Right lung (tissue), 5 donors: Measurements from ENCODE around the gene APOL1. TPM values are rescaled to one million over a fixed set of nuclear protein-coding genes. Genes with fewer than 3 reads are reported as not detected.
"Not testable (repeated sequence)": the region's sequence is repeated elsewhere in the genome, so short reads cannot be mapped to it uniquely, and the experiment has no call there.

Experiments
- DNase-seq, 2 donors: peaks; one replicate each; pipeline ENCODE4 v3.0.0-alpha.2; 2013
- polyA plus RNA-seq, 5 donors: library from polyadenylated mRNA; unstranded; fragments of 120-200 nt; gene quantifications; one replicate each; pipeline versions ENCODE4 v1.2.1 to v1.2.3, GENCODE V29; 2013; ENCODE audit warnings: inconsistent platforms in 1 of 5, low replicate concordance in 1 of 5; ENCODE audit not compliant: insufficient read length in 5 of 5, insufficient read depth in 1 of 5

APOL1 gene
- polyA plus RNA-seq, 5 donors, result 8.2 to 16.7 (median 11.3) TPM

DNA sequence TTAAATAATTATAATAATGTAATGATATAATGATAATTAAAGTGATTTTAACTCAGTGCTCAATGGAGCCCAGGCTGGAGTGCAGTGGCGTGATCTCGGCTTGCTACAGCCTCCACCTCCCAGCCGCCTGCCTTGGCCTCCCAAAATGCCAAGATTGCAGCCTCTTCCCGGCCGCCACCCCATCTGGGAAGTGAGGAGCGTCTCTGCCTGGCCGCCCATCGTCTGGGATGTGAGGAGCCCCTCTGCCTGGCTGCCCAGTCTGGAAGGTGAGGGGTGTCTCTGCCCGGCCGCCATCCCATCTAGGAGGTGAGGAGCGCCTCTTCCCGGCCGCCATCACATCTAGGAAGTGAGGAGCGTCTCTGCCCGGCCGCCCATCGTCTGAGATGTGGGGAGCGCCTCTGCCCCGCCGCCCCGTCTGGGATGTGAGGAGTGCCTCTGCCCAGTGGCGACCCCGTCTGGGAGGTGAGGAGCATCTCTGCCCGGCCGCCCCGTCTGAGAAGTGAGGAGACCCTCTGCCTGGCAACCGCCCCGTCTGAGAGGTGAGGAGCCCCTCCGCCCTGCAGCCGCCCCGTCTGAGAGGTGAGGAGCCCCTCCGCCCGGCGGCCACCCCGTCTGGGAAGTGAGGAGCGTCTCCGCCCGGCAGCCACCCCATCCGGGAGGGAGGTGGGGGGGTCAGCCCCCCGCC is 37.6 kb downstream of the APOL1 start:
- not testable (repeated sequence) for DNase-seq

DNA sequence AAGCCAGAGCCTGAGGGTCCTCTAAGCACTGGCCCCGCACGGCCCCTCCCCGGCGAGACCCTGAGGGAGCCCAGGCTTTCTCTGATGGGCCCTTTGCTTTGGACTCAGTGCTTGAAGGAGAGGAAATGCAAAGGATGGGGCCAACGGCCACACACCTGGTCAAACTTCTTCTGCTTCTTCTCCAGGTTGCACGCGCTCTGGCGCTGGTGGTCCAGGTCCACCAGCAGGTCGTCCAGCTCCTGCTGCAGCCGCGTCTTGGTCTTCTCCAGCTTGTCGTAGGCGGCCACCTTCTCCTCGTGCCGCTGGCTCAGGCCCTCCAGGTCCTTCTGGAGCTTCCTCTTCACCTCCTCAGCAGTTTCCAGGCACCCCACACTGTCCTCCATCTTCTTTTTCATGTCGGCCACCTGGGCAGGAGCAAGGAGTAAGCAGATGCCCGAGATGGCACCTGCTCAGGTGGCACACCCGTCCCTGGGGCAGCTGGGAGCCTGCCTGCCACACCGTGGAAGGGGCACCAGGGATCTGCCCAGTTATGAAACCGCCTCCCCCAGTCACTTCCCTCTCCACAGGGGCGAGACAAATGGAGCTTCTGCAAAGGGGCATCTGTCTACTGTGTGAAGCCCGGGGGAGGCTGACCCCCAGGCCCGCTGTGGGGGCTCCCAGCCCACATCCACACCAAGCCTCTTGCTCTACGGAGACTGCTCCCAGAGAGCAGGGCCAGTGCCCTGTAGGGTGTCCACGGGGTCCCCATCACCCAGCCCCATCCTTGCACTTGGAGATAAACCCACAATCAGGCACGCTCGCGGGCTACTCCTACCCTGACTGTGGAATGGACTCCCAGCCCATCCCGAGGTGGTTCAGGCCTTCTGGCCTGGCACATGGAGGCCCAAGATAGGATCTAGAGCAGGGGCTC is 39.2 kb downstream of the APOL1 start:
- no peak for DNase-seq

DNA sequence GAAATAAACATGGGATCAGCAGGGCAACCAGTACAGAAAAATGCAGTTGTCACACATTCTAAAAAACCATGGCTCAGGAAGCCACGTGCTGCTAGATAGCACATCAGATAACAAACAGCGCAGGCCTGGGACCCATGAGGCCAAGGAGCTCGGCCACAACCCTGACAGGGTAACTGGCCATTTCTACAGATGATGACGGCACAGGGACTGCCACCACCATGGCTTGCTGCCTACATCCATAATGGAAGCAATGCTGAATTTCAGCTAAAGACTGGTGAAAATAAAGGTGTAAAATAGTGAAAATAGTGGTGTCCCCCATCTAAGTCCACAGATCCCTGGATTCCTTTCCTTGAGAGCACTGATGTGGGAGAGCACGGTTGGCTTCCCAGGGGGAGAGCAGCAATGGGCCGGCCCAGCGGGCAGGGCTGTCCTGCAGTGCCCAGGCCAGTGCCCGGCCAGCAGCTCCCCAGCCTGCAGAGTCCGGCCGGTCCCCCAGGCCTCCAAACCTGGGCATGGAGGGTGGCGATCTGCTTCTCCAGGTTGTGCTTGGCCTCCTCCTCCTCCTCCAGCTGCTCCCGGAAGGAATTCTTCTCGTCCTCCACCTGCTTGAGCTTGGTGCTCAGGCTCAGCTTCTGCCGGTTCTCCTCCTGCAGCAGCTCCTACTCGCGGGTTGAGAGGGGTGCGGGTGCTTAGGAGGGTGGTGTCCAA is 40.0 kb downstream of the APOL1 start:
- DNase-seq, result no peak

DNA sequence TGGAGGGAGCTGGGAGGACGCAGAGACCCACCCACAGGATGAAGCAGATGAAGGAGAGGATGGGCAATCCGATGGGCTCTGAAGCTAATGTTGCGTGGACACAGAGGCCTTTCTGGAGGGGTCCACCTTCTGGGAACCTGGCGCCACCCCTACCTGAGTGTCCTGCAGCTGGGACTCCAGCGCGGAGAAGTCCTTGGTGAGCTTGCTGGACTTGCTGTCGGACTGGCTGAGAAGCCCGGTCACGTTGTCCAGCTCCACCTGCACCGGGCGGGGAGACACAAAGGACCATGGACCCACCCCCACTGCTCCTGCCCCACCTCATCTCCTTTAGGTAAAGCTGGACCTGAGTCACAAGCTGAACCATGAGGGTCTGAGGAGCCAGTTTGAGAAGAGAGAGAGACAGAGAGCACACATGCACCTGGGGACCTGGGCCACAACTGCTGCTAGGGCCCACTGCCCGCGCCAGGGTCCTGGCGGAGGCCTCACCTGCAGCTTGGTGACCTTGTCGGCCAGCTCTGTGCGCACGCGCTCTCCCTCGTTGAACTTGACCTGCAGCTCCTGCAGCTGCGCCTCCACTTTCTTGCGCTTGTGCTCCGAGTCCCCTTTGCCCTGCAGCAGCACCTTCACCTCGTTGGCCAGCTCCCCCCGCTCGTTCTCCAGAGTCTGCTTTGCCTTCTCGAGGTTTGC is 40.8 kb downstream of the APOL1 start:
- DNase-seq, result no peak

DNA sequence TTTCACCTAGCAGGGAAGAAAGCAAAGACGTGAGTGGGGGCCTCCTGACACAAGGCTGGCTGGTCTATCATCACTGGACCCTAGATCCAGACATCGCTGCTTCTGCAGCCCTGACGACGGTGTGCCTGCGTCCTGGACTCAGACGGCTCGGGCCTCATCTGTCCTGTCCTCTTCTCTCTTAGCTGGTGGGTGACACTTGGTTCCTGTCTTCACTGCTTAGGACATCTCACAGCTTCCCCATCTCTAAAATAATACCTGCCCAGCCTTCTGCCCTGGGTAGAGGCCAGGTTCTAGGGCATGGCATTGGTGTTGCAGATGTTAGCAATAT is 41.3 kb downstream of the APOL1 start:
- no peak for DNase-seq

DNA sequence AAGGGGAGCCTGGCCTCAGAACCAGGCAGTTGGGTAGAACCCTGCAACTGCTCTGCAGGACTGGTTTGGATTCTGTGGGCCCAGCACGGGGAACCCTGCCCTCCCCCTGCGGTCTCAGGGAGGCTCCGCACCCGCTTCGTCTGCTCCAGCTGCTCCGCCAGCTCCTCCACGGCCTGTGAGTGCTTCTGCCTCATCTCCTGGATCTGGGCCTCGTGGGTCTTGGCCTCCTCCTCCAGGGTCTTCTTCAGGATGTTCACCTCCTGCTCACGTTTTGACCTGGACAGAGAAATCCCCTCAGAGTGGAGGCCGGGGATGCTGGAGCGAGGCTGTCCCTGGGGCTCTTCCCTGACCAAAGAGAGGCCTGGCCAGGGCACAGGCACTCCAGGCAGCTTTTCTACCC is 41.9 kb downstream of the APOL1 start:
- DNase-seq, result no peak

DNA sequence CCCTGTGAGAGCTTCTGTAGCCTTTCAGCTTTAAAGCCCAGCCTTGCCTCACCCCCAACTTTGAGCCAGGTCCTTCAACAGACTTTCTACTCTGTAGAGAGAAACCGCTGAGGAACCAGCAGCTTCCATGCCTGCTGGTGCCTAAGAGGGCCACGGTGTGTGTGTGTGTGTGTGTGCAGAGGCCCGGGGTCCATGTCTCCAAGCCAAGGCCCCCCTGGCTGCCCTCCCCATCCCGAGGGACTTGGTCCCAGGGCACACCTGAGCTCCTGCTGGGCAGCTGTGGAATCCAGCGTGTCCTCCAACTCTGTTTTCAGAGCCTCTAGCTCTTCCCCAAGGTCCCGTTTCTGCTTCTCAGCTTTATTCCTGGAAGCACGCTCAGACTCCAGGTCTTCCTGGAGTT is 42.3 kb downstream of the APOL1 start:
- no peak for DNase-seq

DNA sequence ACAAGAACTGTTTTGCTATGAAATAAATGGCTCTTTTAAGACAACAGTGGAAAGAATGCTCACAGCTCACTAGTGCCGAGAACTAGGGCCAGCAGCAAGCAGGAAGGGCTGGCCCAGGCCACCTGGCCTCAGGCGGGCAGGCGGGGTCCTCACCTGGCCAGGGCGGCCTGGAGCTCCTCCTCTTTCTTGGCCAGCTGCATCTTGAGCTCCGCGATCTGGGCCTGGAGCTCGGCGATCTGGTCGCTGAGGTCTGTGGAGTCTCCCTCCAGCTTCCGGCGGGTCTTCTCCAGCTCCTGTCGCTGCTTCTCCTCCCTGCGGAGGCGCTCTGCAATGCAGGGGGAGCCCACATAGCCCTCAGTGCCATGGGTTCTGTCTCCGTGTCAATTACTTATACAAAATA is 43.8 kb downstream of the APOL1 start:
- DNase-seq, result no peak

DNA sequence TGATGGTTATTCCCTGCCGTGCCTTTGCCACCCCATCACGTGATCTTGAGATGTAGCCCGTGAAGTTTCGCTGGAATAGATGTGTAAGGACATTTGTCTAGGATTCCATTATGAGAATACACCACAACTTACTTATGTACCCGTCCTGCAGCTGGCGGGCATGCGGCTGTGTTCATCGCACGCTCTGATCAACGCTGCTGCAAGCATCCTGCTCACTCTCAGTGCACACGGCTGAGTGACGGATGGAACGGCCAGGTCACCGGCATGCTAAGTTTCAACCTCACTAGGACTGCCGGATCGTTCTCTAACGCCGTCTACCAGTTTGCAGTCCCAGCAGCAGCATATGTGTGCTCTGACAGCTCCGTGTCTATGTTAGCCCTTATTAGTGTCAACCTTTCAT is 44.6 kb downstream of the APOL1 start:
- no peak for DNase-seq

DNA sequence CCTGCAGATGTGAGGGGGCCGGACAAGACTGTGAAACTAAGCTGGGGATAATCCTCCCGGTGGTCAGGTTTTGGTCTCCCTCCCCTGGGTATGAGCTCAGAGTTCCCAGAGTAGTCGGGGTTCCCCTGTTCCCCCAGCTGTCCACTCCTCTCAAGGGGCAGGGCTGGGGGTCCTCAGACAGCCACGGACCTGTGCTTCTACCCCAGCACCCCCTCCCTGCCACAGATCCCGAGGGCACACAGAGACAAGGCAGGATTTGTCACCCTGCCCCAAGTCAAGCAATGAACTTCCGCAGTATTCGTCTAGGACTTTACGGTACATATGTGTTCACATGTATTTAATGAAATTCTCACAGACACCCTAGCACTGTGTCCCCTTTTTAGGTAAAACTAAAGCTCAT is 45.2 kb downstream of the APOL1 start:
- DNase-seq, result no peak

DNA sequence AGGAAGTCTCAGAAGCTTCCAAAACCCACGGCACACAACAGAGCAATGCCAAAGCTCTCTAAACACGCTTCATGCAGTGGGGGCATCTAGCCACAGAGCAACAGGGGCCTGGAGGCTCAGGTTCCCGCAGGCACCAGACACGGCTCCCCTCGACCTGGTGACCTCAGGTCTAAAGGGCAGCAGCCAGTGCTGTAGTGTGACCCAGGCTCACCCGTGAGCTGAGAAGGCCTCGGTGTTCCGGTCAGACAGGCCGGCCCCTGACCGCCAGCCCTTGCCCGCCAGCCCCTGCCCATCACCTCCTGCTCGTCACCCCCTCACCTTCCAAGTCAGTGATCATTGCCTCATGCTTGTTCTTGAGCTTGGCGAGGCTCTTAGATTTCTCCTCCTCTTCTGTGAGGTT is 45.7 kb downstream of the APOL1 start:
- DNase-seq, result no peak

DNA sequence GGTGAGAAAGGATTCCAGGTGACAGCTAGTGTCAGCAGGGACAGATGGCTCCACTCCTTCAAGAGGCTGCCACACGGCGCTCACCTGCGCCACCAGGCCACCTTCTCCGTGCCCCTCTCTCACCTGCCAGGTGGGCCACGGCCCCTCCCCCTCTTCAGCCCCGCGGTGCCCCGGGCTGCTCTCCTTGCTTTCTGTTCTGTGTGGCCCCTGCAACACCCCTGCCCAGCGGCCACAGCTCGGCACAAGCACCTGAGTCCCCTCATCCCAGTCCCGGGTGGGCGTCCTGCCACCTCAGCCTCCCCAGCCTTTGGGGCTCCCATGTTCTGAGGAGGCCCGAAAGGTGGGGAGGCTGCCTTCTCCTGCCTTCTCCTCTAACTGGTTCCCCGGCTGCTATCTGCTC is 46.4 kb downstream of the APOL1 start:
- DNase-seq, result no peak

DNA sequence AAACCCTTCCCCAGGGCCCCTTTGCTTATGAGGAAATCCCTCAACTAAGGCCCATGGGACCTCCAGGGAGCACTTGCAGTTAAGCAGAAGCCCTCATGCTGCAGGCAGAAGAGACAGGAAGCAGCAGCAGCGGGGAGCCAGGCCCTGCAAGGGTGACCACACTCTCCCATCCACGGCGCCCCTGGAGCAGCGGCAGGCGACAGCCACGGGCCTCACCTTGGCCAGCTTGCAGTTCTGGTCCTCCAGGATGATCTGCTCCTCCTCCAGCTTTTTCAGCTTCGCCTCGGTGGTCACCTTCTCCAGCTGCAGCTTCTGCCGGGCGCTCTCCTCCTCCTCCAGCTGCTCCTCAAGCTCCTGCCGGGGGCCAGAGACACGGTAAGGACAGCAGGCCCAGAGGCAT is 47.0 kb downstream of the APOL1 start:
- no peak for DNase-seq

DNA sequence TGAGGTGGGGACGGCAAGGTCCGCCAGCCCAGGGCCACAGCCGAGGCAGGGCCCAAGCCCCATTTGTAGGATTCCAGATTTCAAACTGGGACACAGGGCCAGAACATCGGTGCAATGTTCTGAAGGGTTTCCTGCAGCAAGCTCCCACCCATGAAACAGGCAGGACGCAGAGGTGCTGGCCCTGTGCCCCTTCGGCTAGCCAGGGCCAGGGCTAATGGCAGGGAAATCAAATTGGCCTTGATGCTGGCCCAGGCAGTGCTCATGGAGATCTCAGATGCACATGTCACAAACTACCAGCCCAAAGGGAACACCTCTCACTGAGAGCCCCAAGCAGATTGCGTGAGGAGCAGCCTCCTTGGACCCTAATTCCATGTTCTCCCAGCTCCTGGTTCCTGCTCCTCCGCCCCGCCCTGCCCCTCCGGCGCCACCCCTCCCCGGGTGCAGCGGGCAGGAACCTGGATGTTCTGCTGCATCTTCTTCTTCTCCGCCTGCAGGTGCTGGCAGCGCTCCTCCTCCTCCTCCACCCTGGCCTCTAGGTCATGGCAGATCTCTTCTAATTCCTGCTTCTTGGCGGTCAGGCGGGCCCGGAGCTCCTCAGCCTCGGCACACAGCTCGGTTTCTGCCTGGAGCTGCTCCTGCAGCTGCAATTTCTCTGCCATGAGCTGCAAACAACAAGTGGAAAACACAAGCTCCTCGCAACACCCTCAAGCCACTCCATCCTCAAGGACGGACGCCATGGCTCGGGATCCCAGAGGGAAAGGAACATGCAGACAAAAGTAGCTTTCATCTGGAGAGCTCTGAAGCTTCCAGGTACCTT is 47.7 kb downstream of the APOL1 start:
- DNase-seq, result no peak

DNA sequence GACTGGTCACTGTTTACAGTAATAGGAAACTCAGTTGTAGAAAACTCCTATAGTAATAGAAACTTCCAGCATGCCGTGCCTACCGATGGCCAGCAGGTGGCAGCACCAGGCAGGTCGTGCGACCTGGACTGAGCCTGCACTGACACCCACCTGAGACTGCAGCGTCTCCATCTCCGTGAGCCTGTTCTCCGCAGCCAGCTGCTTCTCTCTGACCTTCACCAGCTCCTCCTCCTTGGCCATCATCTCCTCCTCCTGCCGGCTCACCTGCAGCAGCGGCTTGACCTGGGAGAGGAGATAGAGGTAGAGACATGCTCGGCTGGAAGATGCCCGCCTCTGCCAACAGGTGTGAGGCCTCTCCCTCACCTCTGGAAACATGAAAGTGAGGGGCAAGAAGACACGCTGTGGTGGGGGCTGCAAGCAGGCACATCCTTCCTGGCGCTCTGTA is 48.5 kb downstream of the APOL1 start:
- DNase-seq, result peak; percentile 52 to 66

DNA sequence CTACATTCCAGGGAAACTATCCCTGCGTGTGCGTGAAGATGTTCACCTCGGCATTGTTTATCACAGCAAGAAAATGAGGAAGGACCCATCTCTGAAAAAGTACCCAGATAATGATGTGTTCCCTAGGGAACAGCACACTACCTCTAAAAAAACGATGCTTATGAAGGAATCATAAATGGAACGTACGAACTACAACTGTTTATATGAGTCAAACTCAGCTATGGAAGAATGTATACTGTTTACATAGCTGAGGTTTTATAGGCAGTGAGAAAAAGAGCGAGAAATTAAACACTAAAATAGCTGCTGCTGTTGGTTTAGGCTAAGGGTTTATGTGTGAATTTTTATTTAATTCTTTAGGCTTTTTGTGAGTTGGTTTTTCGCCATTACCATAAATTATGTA is 48.9 kb downstream of the APOL1 start:
- DNase-seq, result no peak

DNA sequence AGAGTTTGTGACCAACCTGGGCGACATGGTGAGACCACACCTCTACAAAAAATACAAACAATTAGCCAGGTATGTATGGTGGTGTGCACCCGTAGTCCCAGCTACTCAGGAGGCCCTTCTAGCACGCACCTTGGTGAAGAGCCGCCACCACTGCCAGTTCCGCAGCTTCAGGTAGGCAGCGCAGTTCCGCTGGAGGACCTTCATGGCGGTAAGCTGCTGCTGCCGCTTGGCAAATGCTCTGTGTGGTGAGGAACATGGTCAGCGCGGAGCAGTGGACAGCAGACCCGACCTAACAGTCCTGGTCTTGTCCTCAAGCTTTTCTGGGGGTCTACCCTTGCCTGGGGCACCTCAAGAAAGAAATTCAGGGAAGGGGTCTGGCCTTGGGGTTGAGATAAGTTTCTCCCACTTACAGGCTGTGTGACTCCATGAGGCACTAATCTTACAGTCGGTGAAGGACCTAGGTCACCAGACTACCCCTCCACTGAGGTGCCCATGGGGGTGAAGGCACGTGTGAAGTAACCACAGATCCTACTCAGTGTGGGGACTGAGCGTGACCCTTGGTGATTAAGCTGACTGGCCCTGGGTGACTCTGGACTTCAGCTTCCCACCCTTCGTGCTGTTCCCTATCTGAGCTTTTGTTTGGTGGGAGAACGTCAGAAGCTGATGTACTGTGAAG is 49.6 kb downstream of the APOL1 start:
- DNase-seq, result no peak

DNA sequence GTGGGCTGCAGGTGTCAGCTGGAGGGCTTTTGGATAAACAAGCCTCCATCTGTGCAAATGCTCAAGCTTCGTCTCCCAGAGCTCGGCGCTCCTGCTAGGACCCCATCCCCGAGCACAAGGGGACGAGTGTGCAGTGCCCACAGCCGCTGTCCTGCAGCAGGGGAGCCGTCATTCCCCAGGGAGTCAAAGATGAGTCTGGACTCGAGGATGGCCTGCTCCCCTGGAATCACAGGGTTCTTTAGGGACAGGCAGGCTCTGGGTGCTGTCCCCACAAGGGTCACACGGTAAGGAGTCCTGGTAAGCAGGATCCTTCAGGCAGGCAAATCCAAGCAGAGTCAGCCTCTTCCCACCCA is 50.2 kb downstream of the APOL1 start:
- DNase-seq, result no peak

DNA sequence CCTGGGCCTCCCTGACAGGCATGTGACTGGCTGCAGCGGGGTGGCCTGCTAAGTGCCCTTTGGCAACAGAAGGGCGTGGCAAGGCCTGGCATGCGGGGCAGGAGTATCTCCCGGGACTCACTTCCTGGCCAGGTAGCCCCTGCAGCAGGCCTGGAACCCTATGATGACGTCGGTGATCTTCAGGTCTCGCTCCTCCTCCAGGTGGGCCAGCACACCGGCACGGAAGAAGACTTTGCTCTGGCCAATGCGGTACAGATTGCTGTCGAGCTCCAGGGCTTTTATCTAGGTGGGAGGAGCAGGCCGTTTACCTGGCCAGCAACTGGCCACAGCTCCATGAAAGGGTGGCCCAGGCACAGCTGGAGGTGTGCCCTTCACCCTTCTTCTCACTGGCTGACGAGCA is 50.9 kb downstream of the APOL1 start:
- no peak for DNase-seq

DNA sequence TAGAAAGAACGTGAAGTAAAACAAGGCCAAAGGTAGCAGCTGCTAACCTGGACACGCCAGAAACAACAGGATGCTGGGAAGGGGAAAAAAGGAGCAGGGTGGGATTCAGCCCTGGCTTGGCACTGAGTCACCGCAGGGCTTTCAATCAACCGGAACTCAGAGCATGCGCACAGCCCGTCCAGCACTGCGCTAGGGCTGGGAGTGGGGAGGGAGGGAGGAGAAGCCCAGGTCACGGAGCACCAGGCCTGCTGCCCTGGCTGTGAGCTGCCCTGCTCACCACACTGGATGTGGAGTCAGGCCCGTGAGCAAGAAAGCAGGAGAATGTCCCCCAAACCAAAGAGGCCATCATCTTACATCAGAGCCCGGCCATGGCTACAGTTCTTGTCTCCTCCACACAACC is 51.5 kb downstream of the APOL1 start:
- no peak for DNase-seq

DNA sequence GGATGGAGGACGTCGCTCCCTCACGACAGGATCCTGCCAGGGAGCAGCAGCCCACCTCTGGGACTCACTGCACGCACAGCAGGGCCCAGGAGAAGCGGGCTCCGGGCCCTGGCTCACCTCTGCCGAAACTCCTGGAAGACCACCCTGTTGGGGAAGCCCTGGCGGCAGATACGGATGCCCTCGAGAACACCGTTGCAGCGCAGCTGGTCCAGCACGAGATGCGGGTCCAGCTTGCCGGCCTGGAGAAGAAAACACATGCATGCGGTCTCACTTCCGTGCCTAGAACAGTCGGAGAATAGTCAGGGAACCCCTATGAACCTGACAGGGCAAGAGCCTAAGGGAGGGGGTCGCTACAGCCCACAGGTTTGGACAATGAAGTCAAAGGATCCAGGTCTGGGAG is 52.9 kb downstream of the APOL1 start:
- DNase-seq, result no peak
